ENCODE results near the gene RBFA.
"Not testable (repeated sequence)": the region's sequence is repeated elsewhere in the genome, so short reads cannot be mapped to it uniquely, and the experiment has no call there.

Gene RBFA

GRCh38 chr18:80034068-80034851 lies at the start of gene RBFA:
Gene RBFA, plus strand, starts transcription at chr18:80034434. Its CDS starts 62 bp downstream, at chr18:80034496.
- DNase-seq = peak; percentile 100

- no peak for DNase-seq
Observed at GRCh38 chr18:79985172-79985571, 49.1 kb upstream of the RBFA start.

GRCh38 chr18:79986726-79987125 lies 47.5 kb upstream of the RBFA start:
- no peak for DNase-seq

- no peak for DNase-seq
Observed at GRCh38 chr18:79987566-79987965, 46.7 kb upstream of the RBFA start.

GRCh38 chr18:79988071-79988450 lies 46.2 kb upstream of the RBFA start:
- DNase-seq = peak; percentile 29 to 36

GRCh38 chr18:79988451-79989194 lies 45.6 kb upstream of the RBFA start, which contains the start of gene TXNL4A:
Gene TXNL4A, minus strand, starts transcription at chr18:79988563. Its CDS starts 171 bp downstream, at chr18:79988392.
- peak; percentile 76 to 78 for DNase-seq

GRCh38 chr18:79989195-79989497 lies 45.1 kb upstream of the RBFA start:
- no peak for DNase-seq

GRCh38 chr18:79991494-79991893 lies 42.7 kb upstream of the RBFA start:
- DNase-seq = no peak

GRCh38 chr18:79999701-80000100 lies 34.5 kb upstream of the RBFA start:
- DNase-seq = not testable (repeated sequence)

- DNase-seq = no peak
Observed at GRCh38 chr18:80000877-80001276, 33.4 kb upstream of the RBFA start.

- DNase-seq = no peak
Observed at GRCh38 chr18:80002468-80002867, 31.8 kb upstream of the RBFA start.

- DNase-seq = no peak
Observed at GRCh38 chr18:80004600-80005342, 29.5 kb upstream of the RBFA start.

GRCh38 chr18:80006724-80007123 lies 27.5 kb upstream of the RBFA start:
- DNase-seq = no peak

- DNase-seq = no peak
Observed at GRCh38 chr18:80009661-80010550, 24.3 kb upstream of the RBFA start.

- no peak for DNase-seq
Observed at GRCh38 chr18:80010551-80010906, 23.7 kb upstream of the RBFA start.

- not testable (repeated sequence) for DNase-seq
Observed at GRCh38 chr18:80011496-80012137, 22.6 kb upstream of the RBFA start.

- DNase-seq = no peak
Observed at GRCh38 chr18:80012714-80013113, 21.5 kb upstream of the RBFA start.

- DNase-seq = no peak
Observed at GRCh38 chr18:80022613-80023012, 11.6 kb upstream of the RBFA start.

- no peak for DNase-seq
Observed at GRCh38 chr18:80023173-80023572, 11.1 kb upstream of the RBFA start.

GRCh38 chr18:80026363-80026762 lies 7.9 kb upstream of the RBFA start:
- DNase-seq = no peak

- not testable (repeated sequence) for DNase-seq
Observed at GRCh38 chr18:80027719-80028118, 6.5 kb upstream of the RBFA start.

- no peak for DNase-seq
Observed at GRCh38 chr18:80029690-80030089, 4.5 kb upstream of the RBFA start.

Measured in activated CD4-positive, alpha-beta T cell treated with anti-CD3 and anti-CD28 coated beads, Interleukin-2, amount 50 U/mL, for 4 hours (primary cell).